ENCODE measurements around the gene POFUT1. TPM values are rescaled to one million over a fixed set of nuclear protein-coding genes. Genes with fewer than 3 reads are reported as not detected.
A peak's percentile ranks its signal among the peaks of the same experiment; 100 is the strongest.

Gene POFUT1
- total and polyA plus RNA-seq, 2 experiments from 2014 or later, result 9.3 to 34.0 TPM

- TF ChIP-seq ZNF462 (CRISPR knock-in tag; IDR thresholded peaks at IDR 0.05), result no peak
Measured at GRCh38 chr20:32241807-32242206, 34.1 kb downstream of the POFUT1 start (continued).

- Mint-ChIP-seq H3K27me3 (ENCODE audit: insufficient read depth, low read depth, poor library complexity) (peaks cover 3% of the 10 kb centered on the region), H3K36me3 (ENCODE audit: low read depth) (no peaks in the 10 kb centered on the region), H3K4me1 (peaks cover 10% of the 10 kb centered on the region), H3K4me3 (no peak overlapping the region), H3K9me3 (no peaks in the 10 kb centered on the region), H3K27ac (no peak overlapping the region)
- Histone ChIP-seq H3K27me3 (ENCODE audit: insufficient read depth) (no peaks in the 10 kb centered on the region), H3K4me3 (no peak overlapping the region), H4K20me1 (replicated peaks; ENCODE audit: insufficient read depth) (no peaks in the 10 kb centered on the region), H3K36me3 (ENCODE audit: insufficient read depth) (no peaks in the 10 kb centered on the region), H3K79me2 (replicated peaks; ENCODE audit: insufficient read depth) (no peaks in the 10 kb centered on the region), H3K4me1 (ENCODE audit: insufficient read depth) (peaks cover 11% of the 10 kb centered on the region; the same call in 1 of the 2 replicates), H2AFZ (peak overlapping the region; percentile 19), H3K9me2 (ENCODE audit: insufficient read depth) (no peaks in the 10 kb centered on the region), H3F3A (replicated peaks; ENCODE audit: low read depth) (0 out of 2 replicates have a peak, but pooled peaks cover 2% of the 10 kb centered on the region), H3K4me2 (no peak overlapping the region), H3K27ac (ENCODE audit: low read depth) (no peak overlapping the region)
- DNase-seq (ENCODE audit: low spot score), result no peak
- ATAC-seq, result no peak
- TF ChIP-seq REST (IDR thresholded peaks at IDR 0.05; ENCODE audit: unreplicated experiment), result no peak
- no peak for TF ChIP-seq EZH2 (IDR thresholded peaks at IDR 0.05; ENCODE audit: low read depth, unreplicated experiment)
- TF ChIP-seq STAT1 (IDR thresholded peaks at IDR 0.05; ENCODE audit: unreplicated experiment), result no peak
- TF ChIP-seq JUNB (IDR thresholded peaks at IDR 0.05; ENCODE audit: unreplicated experiment), result no peak
- TF ChIP-seq CREB1 (CRISPR knock-in tag; IDR thresholded peaks at IDR 0.05; ENCODE audit: low read depth), result no peak
- TF ChIP-seq ETS1 (IDR thresholded peaks at IDR 0.05), result no peak
- no peak for TF ChIP-seq ZNF114 (CRISPR knock-in tag; IDR thresholded peaks at IDR 0.05)
- no peak for TF ChIP-seq CTCF (conservative IDR thresholded peaks at IDR 0.05; ENCODE audit: low read depth in 2 of 2)
Measured at GRCh38 chr20:32244150-32244823, 36.6 kb downstream of the POFUT1 start.

Data from GM23338 (cell line).